Lung (tissue), 12 donors: ENCODE results near the gene ONECUT3. TPM values are rescaled to one million over a fixed set of nuclear protein-coding genes. Genes with fewer than 3 reads are reported as not detected.

Experiments
- ATAC-seq: fragments of 200-7000 bp; cut with Tn5 transposase; one replicate; pipeline ENCODE4 v1.9.1; 2020; ENCODE audit warnings: moderate number of reproducible peaks; ENCODE audit not compliant: insufficient read depth, low FRiP score
- DNase-seq, 3 donors: peaks; one replicate each; pipeline ENCODE4 v3.0.0-alpha.2; 2013 to 2017
- H3K27ac ChIP-seq, 2 donors: one replicate each; pipeline ENCODE4 v1.5.1; 2013; ENCODE audit warnings: mild to moderate bottlenecking in 2 of 2, moderate library complexity in 2 of 2, control low read depth in 1 of 2, inconsistent platforms in 1 of 2, low read depth in 1 of 2, low read length in 1 of 2
- H3K27me3 ChIP-seq, 3 donors: one replicate each; pipeline ENCODE4 v1.5.1; 2013; ENCODE audit warnings: low read length in 2 of 3; ENCODE audit not compliant: control insufficient read depth in 3 of 3, insufficient read depth in 3 of 3
- H3K36me3 ChIP-seq, 4 donors: one replicate each; pipeline ENCODE4 v1.5.1; 2013; ENCODE audit warnings: low read length in 4 of 4, mild to moderate bottlenecking in 1 of 4, moderate library complexity in 1 of 4; ENCODE audit not compliant: control insufficient read depth in 4 of 4, insufficient read depth in 4 of 4
- H3K4me1 ChIP-seq, 5 donors: one replicate each; pipeline ENCODE4 v1.5.1; 2013; ENCODE audit warnings: low read length in 5 of 5, mild to moderate bottlenecking in 2 of 5, moderate library complexity in 1 of 5; ENCODE audit not compliant: control insufficient read depth in 5 of 5, insufficient read depth in 5 of 5
- H3K4me3 ChIP-seq: one replicate; pipeline ENCODE4 v1.5.1; 2013; ENCODE audit warnings: mild to moderate bottlenecking, control low read depth, moderate library complexity
- H3K9ac ChIP-seq, 2 donors: one replicate each; pipeline ENCODE4 v1.5.1; 2013; ENCODE audit warnings: low read length in 2 of 2, control low read depth in 1 of 2; ENCODE audit not compliant: insufficient read depth in 1 of 2
- H3K9me3 ChIP-seq, 4 donors: one replicate each; pipeline ENCODE4 v1.5.1; 2013; ENCODE audit warnings: low read length in 3 of 4, mild to moderate bottlenecking in 1 of 4, moderate library complexity in 1 of 4; ENCODE audit not compliant: control insufficient read depth in 4 of 4, insufficient read depth in 3 of 4
- CTCF ChIP-seq: IDR thresholded peaks from 2 replicates; pipeline ENCODE4 v1.5.1; 2012; ENCODE audit warnings: mild to moderate bottlenecking; ENCODE audit errors: control extremely low read depth, extremely low read depth
- WGBS, 2 donors: extraction: QIAGEN DNeasy Blood & Tissue Kit; methylation state at CpG; one replicate each; pipeline ENCODE4 v1.1.7; 2013; 5-methylcytosine and 5-hydroxymethylcytosine counted together
- polyA plus RNA-seq, 2 donors: library from polyadenylated mRNA; stranded (reverse); fragments of 200-250 nt; gene quantifications; one replicate each; pipeline ENCODE4 v1.2.1, GENCODE V29; 2013
- total RNA-seq, 2 donors: library from RNA; depleted of rRNA in 1 of 2; stranded (reverse); fragments of >200 nt in 1 of 2; gene quantifications; one replicate each; pipeline ENCODE4 v1.2.1, GENCODE V29; 2014 to 2021
- donor health status: control.
- donor health status: control.
- donor health status: Bipolar disorder and iron deficiency.
- donor health status: healthy.
- donor health status: DM: yes; HTN: yes; CAD: no.

ONECUT3 gene
- total and polyA plus RNA-seq, 4 donors = not detected

- H3K9ac ChIP-seq = no peak overlapping the region
- H3K27me3 ChIP-seq = no peaks in the 10 kb centered on the region
- 93 to 94% methylated on average over 60 to 61 of the region's 61 CpGs for WGBS, 2 donors
- no peak overlapping the region for H3K4me3 ChIP-seq
- H3K4me1 ChIP-seq = peaks cover 0 to 18% (median 3%) of the 10 kb centered on the region in 5 donors
- H3K27ac ChIP-seq = no peak overlapping the region
- DNase-seq (no peak), ATAC-seq (no peak)
- no peak for TF ChIP-seq CTCF
- H3K36me3 ChIP-seq = peaks cover 10 to 59% (median 13%) of the 10 kb centered on the region in 4 donors
- H3K9me3 ChIP-seq = no peaks in the 10 kb centered on the region
Observed at GRCh38 chr19:1815605-1816529, 62.6 kb downstream of the ONECUT3 start.

DNA sequence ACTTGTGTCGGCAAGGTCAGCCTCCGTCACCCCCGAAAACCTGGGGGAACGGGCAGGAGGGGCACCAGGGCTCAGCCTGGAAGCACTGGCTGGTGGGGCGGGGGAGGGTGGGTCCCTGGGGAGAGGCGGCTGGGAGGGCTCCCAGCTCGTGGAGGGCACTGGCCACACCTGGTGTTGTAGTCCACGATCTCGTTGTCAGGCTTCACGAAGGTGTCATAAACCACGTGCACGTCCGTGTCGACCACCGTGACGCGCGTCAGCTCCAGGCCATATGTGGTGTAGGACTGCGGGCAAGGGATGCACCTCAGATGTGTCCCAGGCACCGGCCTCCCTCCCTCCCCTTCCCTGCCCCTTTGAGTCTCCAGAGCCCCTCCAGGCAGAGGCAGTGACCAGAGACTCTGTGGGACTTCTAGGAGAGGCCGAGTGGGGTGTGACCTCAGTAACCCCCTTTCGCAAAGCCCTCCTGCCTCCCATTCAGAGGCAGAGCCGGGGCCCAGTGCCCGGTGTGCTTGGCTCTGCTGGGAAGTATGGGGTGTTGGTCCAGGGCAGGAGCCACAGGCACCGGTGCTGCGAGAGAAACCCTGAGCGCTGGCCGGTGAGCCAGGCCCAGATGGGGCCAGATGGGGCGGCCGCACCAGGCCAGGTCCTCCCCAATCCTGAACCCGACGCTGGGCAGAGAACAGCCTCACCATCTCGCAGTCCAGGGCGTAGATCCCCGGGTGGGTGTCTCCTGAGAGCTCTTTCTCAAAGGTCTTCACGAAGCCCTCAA, 63.4 kb downstream of the ONECUT3 start:
- H3K27ac ChIP-seq = no peak overlapping the region
- H3K36me3 ChIP-seq = peaks cover 10 to 64% (median 13%) of the 10 kb centered on the region in 4 donors
- TF ChIP-seq CTCF = no peak
- 93% methylated on average over 36 of the region's 36 CpGs for WGBS, 2 donors
- H3K9me3 ChIP-seq = no peaks in the 10 kb centered on the region
- H3K4me3 ChIP-seq = no peak overlapping the region
- peaks cover 0 to 18% (median 3%) of the 10 kb centered on the region in 5 donors for H3K4me1 ChIP-seq
- DNase-seq (no peak), ATAC-seq (no peak)
- H3K27me3 ChIP-seq = no peaks in the 10 kb centered on the region
- H3K9ac ChIP-seq = no peak overlapping the region

DNA sequence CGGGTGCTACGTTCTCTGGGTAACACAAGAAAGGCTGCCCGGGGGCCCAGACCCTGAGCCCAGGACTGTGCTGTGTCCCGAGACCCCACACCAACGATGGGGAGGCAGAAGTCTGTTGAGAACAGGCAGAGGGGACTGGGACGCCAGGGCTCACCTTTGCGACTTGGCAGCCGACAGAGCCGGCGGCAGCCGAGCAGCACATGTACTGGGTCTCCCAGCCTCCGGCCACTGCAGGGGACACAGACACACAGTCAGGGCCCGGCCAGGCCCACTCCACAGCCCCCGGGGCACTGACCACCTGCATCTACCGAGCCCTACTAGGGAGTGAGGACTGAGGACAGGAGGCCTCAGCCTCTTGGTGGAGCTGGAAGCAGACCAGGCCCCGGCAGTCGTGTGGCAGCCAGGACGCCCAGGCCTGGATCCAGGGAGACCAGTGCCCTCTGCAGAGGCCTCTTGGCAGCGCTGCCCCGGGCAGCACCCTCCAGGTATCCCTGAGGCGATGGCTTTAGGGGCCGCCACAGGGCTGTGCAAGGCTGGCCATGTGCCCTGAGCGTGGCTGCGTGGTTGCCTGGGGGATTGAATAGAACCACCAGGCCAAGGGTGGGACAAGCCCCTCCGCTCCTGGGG, 64.4 kb downstream of the ONECUT3 start:
- peaks cover 0 to 17% (median 3%) of the 10 kb centered on the region in 5 donors for H3K4me1 ChIP-seq
- no peaks in the 10 kb centered on the region for H3K9me3 ChIP-seq
- ATAC-seq (no peak), DNase-seq (no peak)
- H3K4me3 ChIP-seq = no peak overlapping the region
- WGBS, 2 donors = 94 to 95% methylated on average over 25 of the region's 25 CpGs
- H3K36me3 ChIP-seq = peaks cover 10 to 73% (median 13%) of the 10 kb centered on the region in 4 donors
- no peak overlapping the region for H3K9ac ChIP-seq
- no peak overlapping the region for H3K27ac ChIP-seq
- no peak for TF ChIP-seq CTCF
- H3K27me3 ChIP-seq = no peaks in the 10 kb centered on the region
